ENCODE results near the gene UBN2. TPM values are rescaled to one million over a fixed set of nuclear protein-coding genes. Genes with fewer than 3 reads are reported as not detected.

UBN2 gene
- total RNA-seq, 4 donors from 2014 or later, result 3.6 to 40.5 (median 17.5) TPM

GRCh38 chr7:139286144-139286543 lies 55.1 kb downstream of the UBN2 start:
- no peak overlapping the region for H3K4me3 ChIP-seq
- intact Hi-C loops (cut with DNase I; ENCODE audit: low total_unique reads), result no loop called here
- H3K9me3 ChIP-seq, result no peaks in the 10 kb centered on the region
- H3K27ac ChIP-seq, result no peak overlapping the region
- H3K27me3 ChIP-seq, result no peaks in the 10 kb centered on the region
- no peak for DNase-seq
- TF ChIP-seq POLR2A (IDR thresholded peaks at IDR 0.05), result no peak
- TF ChIP-seq CTCF (IDR thresholded peaks at IDR 0.05), result no peak
- no peaks in the 10 kb centered on the region for H3K4me1 ChIP-seq
- H3K36me3 ChIP-seq, result no peaks in the 10 kb centered on the region

DNA sequence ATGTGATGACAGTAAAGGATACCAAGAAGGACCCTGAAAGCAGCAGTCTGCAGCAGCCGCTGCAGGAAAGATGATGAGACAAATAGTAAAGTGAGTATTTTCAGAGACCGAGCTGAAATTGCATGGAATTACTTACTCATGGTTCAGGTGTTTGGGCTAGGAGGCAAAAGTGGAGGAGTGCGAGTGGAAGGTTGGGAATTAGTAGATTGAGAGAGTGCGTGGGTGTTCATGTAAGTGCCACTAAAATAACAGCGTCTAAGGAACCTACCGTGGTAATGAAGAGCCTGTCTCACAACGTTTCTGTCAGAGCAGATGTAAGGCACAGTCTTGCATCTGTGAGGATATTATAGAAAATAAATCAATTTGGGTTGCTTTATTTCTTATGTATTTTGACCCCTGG lies 61.8 kb downstream of the UBN2 start:
- no peaks in the 10 kb centered on the region for H3K4me1 ChIP-seq
- DNase-seq, result no peak
- no peak overlapping the region for H3K27ac ChIP-seq
- no peaks in the 10 kb centered on the region for H3K36me3 ChIP-seq
- H3K27me3 ChIP-seq, result no peaks in the 10 kb centered on the region
- H3K9me3 ChIP-seq, result no peaks in the 10 kb centered on the region
- H3K4me3 ChIP-seq, result no peak overlapping the region
- intact Hi-C loops (cut with DNase I; ENCODE audit: low total_unique reads), result no loop called here
- TF ChIP-seq POLR2A (IDR thresholded peaks at IDR 0.05) (no peak), CTCF (IDR thresholded peaks at IDR 0.05) (no peak)

GRCh38 chr7:139293534-139293933 lies 62.5 kb downstream of the UBN2 start:
- no peaks in the 10 kb centered on the region for H3K4me1 ChIP-seq
- TF ChIP-seq POLR2A (IDR thresholded peaks at IDR 0.05), result no peak
- no peak for TF ChIP-seq CTCF (IDR thresholded peaks at IDR 0.05)
- no peaks in the 10 kb centered on the region for H3K9me3 ChIP-seq
- H3K27me3 ChIP-seq, result no peaks in the 10 kb centered on the region
- no peak overlapping the region for H3K27ac ChIP-seq
- H3K36me3 ChIP-seq, result no peaks in the 10 kb centered on the region
- DNase-seq, result no peak
- no peak overlapping the region for H3K4me3 ChIP-seq
- intact Hi-C loops (cut with DNase I; ENCODE audit: low total_unique reads), result no loop called here

- H3K27me3 ChIP-seq, result no peaks in the 10 kb centered on the region
- H3K9me3 ChIP-seq, result no peaks in the 10 kb centered on the region
- no peak for TF ChIP-seq CTCF (IDR thresholded peaks at IDR 0.05)
- no peak for TF ChIP-seq POLR2A (IDR thresholded peaks at IDR 0.05)
- H3K27ac ChIP-seq, result no peak overlapping the region
- H3K4me1 ChIP-seq, result no peaks in the 10 kb centered on the region
- intact Hi-C loops (cut with DNase I; ENCODE audit: low total_unique reads), result no loop called here
- no peak overlapping the region for H3K4me3 ChIP-seq
- DNase-seq, result no peak
- H3K36me3 ChIP-seq, result no peaks in the 10 kb centered on the region
Observed at GRCh38 chr7:139294241-139294640, 63.2 kb downstream of the UBN2 start.

- H3K36me3 ChIP-seq, result no peaks in the 10 kb centered on the region
- H3K4me3 ChIP-seq, result no peak overlapping the region
- no peaks in the 10 kb centered on the region for H3K9me3 ChIP-seq
Observed at GRCh38 chr7:139294951-139295575, 64.0 kb downstream of the UBN2 start.

More at GRCh38 chr7:139294951-139295575, 64.0 kb downstream of the UBN2 start:
- H3K4me1 ChIP-seq, result no peaks in the 10 kb centered on the region
- no peak for TF ChIP-seq POLR2A (IDR thresholded peaks at IDR 0.05)
- no peak for TF ChIP-seq CTCF (IDR thresholded peaks at IDR 0.05)
- intact Hi-C loops (cut with DNase I; ENCODE audit: low total_unique reads), result no loop called here
- H3K27ac ChIP-seq, result no peak overlapping the region
- no peak for DNase-seq
- H3K27me3 ChIP-seq, result no peaks in the 10 kb centered on the region
